ENCODE results near the gene FIBCD1. TPM values are rescaled to one million over a fixed set of nuclear protein-coding genes. Genes with fewer than 3 reads are reported as not detected.
A peak's percentile ranks its signal among the peaks of the same experiment; 100 is the strongest.

Gene FIBCD1
- total RNA-seq, 1 experiment from 2014 or later: 7.1 TPM

- no peak overlapping the region for H4K91ac ChIP-seq (ENCODE audit: insufficient read length, low read depth, low read length)
- TF ChIP-seq CTCF (conservative IDR thresholded peaks at IDR 0.05): no peak
- H4K20me1 ChIP-seq (ENCODE audit: control insufficient read depth, insufficient read depth, insufficient read length): no peaks in the 10 kb centered on the region
- no peak overlapping the region for H3K56ac ChIP-seq (ENCODE audit: insufficient read length, low read depth, low read length)
- H3K18ac ChIP-seq (ENCODE audit: insufficient read length, low read depth, low read length): no peak overlapping the region
- no peak overlapping the region for H3K4ac ChIP-seq (ENCODE audit: low read depth, low read length)
- H3K27ac ChIP-seq (ENCODE audit: insufficient read length, low read depth, low read length): no peak overlapping the region
- H2BK20ac ChIP-seq (ENCODE audit: low read depth, low read length, poor library complexity, severe bottlenecking): no peak overlapping the region
- WGBS (ENCODE audit: extremely low coverage, insufficient read length, low lambda C conversion rate): no CpG with 5 or more reads among the region's 17 CpGs
- H3K23ac ChIP-seq (ENCODE audit: insufficient read length, low read depth, low read length): no peak overlapping the region
- H3K27ac Mint-ChIP-seq: peak overlapping the region in 1 of 3 experiments; percentile 83; a peak in 2 of 7 replicates
- H3K36me3 Mint-ChIP-seq (ENCODE audit: insufficient read depth in 1 of 3, low read depth in 3 of 3): no peaks in the 10 kb centered on the region
- no peak overlapping the region for H3K14ac ChIP-seq (ENCODE audit: insufficient read depth, low read length)
- no peak for DNase-seq
- H3K79me1 ChIP-seq (ENCODE audit: insufficient read depth, low read depth, low read length, poor library complexity, severe bottlenecking): no peaks in the 10 kb centered on the region
- H3K79me2 ChIP-seq (ENCODE audit: insufficient read depth, low read length): no peaks in the 10 kb centered on the region
- H3T11ph ChIP-seq (ENCODE audit: low read length): no peak overlapping the region
- no peak overlapping the region for H2AFZ ChIP-seq (ENCODE audit: low read length)
- peaks cover 3% of the 10 kb centered on the region; the same call in 1 of the 2 replicates for H3K27me3 Mint-ChIP-seq (ENCODE audit: low read depth)
- H3K23me2 ChIP-seq (ENCODE audit: insufficient read length, low read depth, low read length, poor library complexity, severe bottlenecking): no peaks in the 10 kb centered on the region
- no peaks in the 10 kb centered on the region for H3K9me3 Mint-ChIP-seq
- no peak overlapping the region for H2BK5ac ChIP-seq (ENCODE audit: insufficient read length, low read length)
- H3K9ac ChIP-seq (ENCODE audit: extremely low read depth, insufficient read length, low read length): no peak overlapping the region
- H3K4me1 Mint-ChIP-seq: no peaks in the 10 kb centered on the region
- no peak overlapping the region for H2AK5ac ChIP-seq (ENCODE audit: insufficient read length, low read length)
- no peak overlapping the region for H4K5ac ChIP-seq (ENCODE audit: insufficient read length, low read depth, low read length)
- H2BK12ac ChIP-seq (ENCODE audit: insufficient read length, low read depth, low read length): no peak overlapping the region
- H4K8ac ChIP-seq (replicated peaks; ENCODE audit: insufficient read length, low read depth, low read length): no peak overlapping the region
- H3K27me3 ChIP-seq (ENCODE audit: insufficient read depth, low read length): no peaks in the 10 kb centered on the region
- no peaks in the 10 kb centered on the region for H3K9me3 ChIP-seq (ENCODE audit: control insufficient read depth, low read depth, low read length)
- H3K4me2 ChIP-seq (ENCODE audit: insufficient read depth, insufficient read length, low read length): no peak overlapping the region
- H3K4me3 Mint-ChIP-seq: no peak overlapping the region
- H3K4me1 ChIP-seq (ENCODE audit: insufficient read depth, low read length): no peaks in the 10 kb centered on the region
- no peak overlapping the region for H2BK15ac ChIP-seq (ENCODE audit: low read depth, low read length)
- H2BK120ac ChIP-seq (ENCODE audit: low read depth, low read length, poor library complexity, severe bottlenecking): no peak overlapping the region
Measured at GRCh38 chr9:130900701-130901497, 38.1 kb downstream of the FIBCD1 start.

Data from H9 (cell line).